H9 (cell line): ENCODE measurements around the gene CAVIN2. TPM values are rescaled to one million over a fixed set of nuclear protein-coding genes. Genes with fewer than 3 reads are reported as not detected.

Experiments
- DNase-seq: peaks from one replicate; pipeline ENCODE4 v3.0.0-alpha.2; 2017
- H2AFZ ChIP-seq: one replicate; pipeline ENCODE4 v1.6.1; 2013; ENCODE audit warnings: mild to moderate bottlenecking, low read length, control low read depth, moderate library complexity
- H2AK5ac ChIP-seq: 2 replicates; pipeline ENCODE4 v1.6.1; 2013; ENCODE audit warnings: low read length, control low read depth, mixed read lengths; ENCODE audit not compliant: insufficient read length
- H2BK120ac ChIP-seq: one replicate; pipeline ENCODE4 v1.6.1; 2013; ENCODE audit warnings: low read depth, mild to moderate bottlenecking, low read length, control low read depth, inconsistent platforms; ENCODE audit not compliant: poor library complexity, severe bottlenecking
- H2BK12ac ChIP-seq: 2 replicates; pipeline ENCODE4 v1.6.1; 2013; ENCODE audit warnings: low read length, control low read depth, mixed read lengths, low read depth; ENCODE audit not compliant: insufficient read length
- H2BK15ac ChIP-seq: 2 replicates; pipeline ENCODE4 v1.6.1; 2013; ENCODE audit warnings: low read depth, low read length, control low read depth
- H2BK20ac ChIP-seq: one replicate; pipeline ENCODE4 v1.6.1; 2013; ENCODE audit warnings: low read depth, mild to moderate bottlenecking, low read length, control low read depth, inconsistent platforms; ENCODE audit not compliant: poor library complexity, severe bottlenecking
- H2BK5ac ChIP-seq: 2 replicates; pipeline ENCODE4 v1.6.1; 2013; ENCODE audit warnings: low read length, control low read depth, mixed read lengths; ENCODE audit not compliant: insufficient read length
- H3K14ac ChIP-seq: 2 replicates; pipeline ENCODE4 v1.6.1; 2013; ENCODE audit warnings: low read length, control low read depth; ENCODE audit not compliant: insufficient read depth
- H3K18ac ChIP-seq: 2 replicates; pipeline ENCODE4 v1.6.1; 2013; ENCODE audit warnings: low read depth, mild to moderate bottlenecking, mixed read lengths, low read length, control low read depth; ENCODE audit not compliant: insufficient read length
- H3K23ac ChIP-seq: 2 replicates; pipeline ENCODE4 v1.6.1; 2013; ENCODE audit warnings: low read length, control low read depth, mixed read lengths, low read depth; ENCODE audit not compliant: insufficient read length
- H3K23me2 ChIP-seq: 2 replicates; pipeline ENCODE4 v1.6.1; 2013; ENCODE audit warnings: low read depth, mild to moderate bottlenecking, mixed read lengths, low read length, control low read depth; ENCODE audit not compliant: insufficient read length, poor library complexity, severe bottlenecking
- H3K27ac ChIP-seq: 2 replicates; pipeline ENCODE4 v1.5.1; 2013; ENCODE audit warnings: low read length, control low read depth, mixed read lengths, low read depth; ENCODE audit not compliant: insufficient read length
- H3K27me3 ChIP-seq: 2 replicates; pipeline ENCODE4 v1.6.1; 2013; ENCODE audit warnings: low read length, control low read depth, inconsistent platforms; ENCODE audit not compliant: insufficient read depth
- H3K4ac ChIP-seq: 2 replicates; pipeline ENCODE4 v1.6.1; 2013; ENCODE audit warnings: low read depth, mild to moderate bottlenecking, control low read depth, inconsistent platforms, low read length, moderate library complexity
- H3K4me1 ChIP-seq: 2 replicates; pipeline ENCODE4 v1.6.1; 2013; ENCODE audit warnings: low read length, control low read depth, inconsistent platforms; ENCODE audit not compliant: insufficient read depth
- H3K4me2 ChIP-seq: 2 replicates; pipeline ENCODE4 v1.6.1; 2013; ENCODE audit warnings: low read length, control low read depth, mixed read lengths; ENCODE audit not compliant: insufficient read length, insufficient read depth
- H3K56ac ChIP-seq: 2 replicates; pipeline ENCODE4 v1.6.1; 2013; ENCODE audit warnings: low read depth, mild to moderate bottlenecking, mixed read lengths, low read length, control low read depth; ENCODE audit not compliant: insufficient read length
- H3K79me1 ChIP-seq: 2 replicates; pipeline ENCODE4 v1.6.1; 2013; ENCODE audit warnings: low read depth, mild to moderate bottlenecking, moderate library complexity, low read length, control low read depth, inconsistent platforms; ENCODE audit not compliant: insufficient read depth, poor library complexity, severe bottlenecking
- H3K79me2 ChIP-seq: 2 replicates; pipeline ENCODE4 v1.6.1; 2013; ENCODE audit warnings: low read length, control low read depth, inconsistent platforms; ENCODE audit not compliant: insufficient read depth
- H3K9ac ChIP-seq: 2 replicates; pipeline ENCODE4 v1.6.1; 2013; ENCODE audit warnings: low read length, control low read depth, mixed read lengths; ENCODE audit not compliant: insufficient read length; ENCODE audit errors: extremely low read depth
- H3K9me3 ChIP-seq: one replicate; pipeline ENCODE4 v1.6.1; 2013; ENCODE audit warnings: low read depth, low read length, inconsistent platforms; ENCODE audit not compliant: control insufficient read depth
- H3T11ph ChIP-seq: one replicate; pipeline ENCODE4 v1.6.1; 2013; ENCODE audit warnings: mild to moderate bottlenecking, low read length, control low read depth, inconsistent platforms
- H4K20me1 ChIP-seq: one replicate; pipeline ENCODE4 v1.6.1; 2013; ENCODE audit not compliant: control insufficient read depth, insufficient read length, insufficient read depth
- H4K5ac ChIP-seq: 2 replicates; pipeline ENCODE4 v1.6.1; 2013; ENCODE audit warnings: low read depth, mild to moderate bottlenecking, mixed read lengths, low read length, control low read depth; ENCODE audit not compliant: insufficient read length
- H4K8ac ChIP-seq: replicated peaks from 2 replicates; pipeline ENCODE4 v1.6.1; 2013; ENCODE audit warnings: low read length, control low read depth, mixed read lengths, low read depth; ENCODE audit not compliant: insufficient read length
- H4K91ac ChIP-seq: 2 replicates; pipeline ENCODE4 v1.6.1; 2013; ENCODE audit warnings: low read depth, mild to moderate bottlenecking, moderate library complexity, mixed read lengths, low read length, control low read depth; ENCODE audit not compliant: insufficient read length
- H3K27ac Mint-ChIP-seq, 3 experiments: 2 replicates in 2 of 3; 3 replicates in 1 of 3; pipeline ENCODE4 v1.8.0; 2020 to 2021; ENCODE audit warnings: mixed read lengths in 3 of 3, mild to moderate bottlenecking in 1 of 3, moderate library complexity in 1 of 3
- H3K27me3 Mint-ChIP-seq: 2 replicates; pipeline ENCODE4 v1.8.0; 2021; ENCODE audit warnings: low read depth, mild to moderate bottlenecking, moderate library complexity, mixed read lengths
- H3K36me3 Mint-ChIP-seq, 3 experiments: 2 replicates in 2 of 3; 3 replicates in 1 of 3; pipeline ENCODE4 v1.8.0; 2020 to 2021; ENCODE audit warnings: low read depth in 3 of 3, mixed read lengths in 3 of 3; ENCODE audit not compliant: insufficient read depth in 1 of 3
- H3K4me1 Mint-ChIP-seq, 2 experiments: 2 replicates each; pipeline ENCODE4 v1.8.0; 2020; ENCODE audit warnings: mixed read lengths in 2 of 2
- H3K4me3 Mint-ChIP-seq, 2 experiments: 2 replicates in 1 of 2; 3 replicates in 1 of 2; pipeline ENCODE4 v1.8.0; 2020 to 2021; ENCODE audit warnings: mild to moderate bottlenecking in 2 of 2, mixed read lengths in 2 of 2, moderate library complexity in 1 of 2
- H3K9me3 Mint-ChIP-seq, 2 experiments: 2 replicates in 1 of 2; 3 replicates in 1 of 2; pipeline ENCODE4 v1.8.0; 2020; ENCODE audit warnings: mild to moderate bottlenecking in 2 of 2, mixed read lengths in 2 of 2, moderate library complexity in 1 of 2
- CTCF ChIP-seq: fragments of 200-600 bp; sonication (generic); conservative IDR thresholded peaks from 3 replicates; pipeline ENCODE4 v1.8.0; 2021; ENCODE audit warnings: antibody characterized with exemption, mild to moderate bottlenecking
- WGBS: extraction: QIAGEN DNeasy Blood & Tissue Kit; methylation state at CpG from one replicate; pipeline ENCODE4 v1.1.7; 2013; ENCODE audit warnings: missing lambda C conversion rate, low lambda C conversion rate, mixed read lengths; ENCODE audit not compliant: insufficient read length; ENCODE audit errors: extremely low coverage; 5-methylcytosine and 5-hydroxymethylcytosine counted together
- total RNA-seq: library from RNA; stranded (reverse); gene quantifications from 2 replicates; pipeline ENCODE4 v1.2.1, GENCODE V29; 2021

Gene CAVIN2
- total RNA-seq, 1 experiment from 2014 or later: not detected

DNA sequence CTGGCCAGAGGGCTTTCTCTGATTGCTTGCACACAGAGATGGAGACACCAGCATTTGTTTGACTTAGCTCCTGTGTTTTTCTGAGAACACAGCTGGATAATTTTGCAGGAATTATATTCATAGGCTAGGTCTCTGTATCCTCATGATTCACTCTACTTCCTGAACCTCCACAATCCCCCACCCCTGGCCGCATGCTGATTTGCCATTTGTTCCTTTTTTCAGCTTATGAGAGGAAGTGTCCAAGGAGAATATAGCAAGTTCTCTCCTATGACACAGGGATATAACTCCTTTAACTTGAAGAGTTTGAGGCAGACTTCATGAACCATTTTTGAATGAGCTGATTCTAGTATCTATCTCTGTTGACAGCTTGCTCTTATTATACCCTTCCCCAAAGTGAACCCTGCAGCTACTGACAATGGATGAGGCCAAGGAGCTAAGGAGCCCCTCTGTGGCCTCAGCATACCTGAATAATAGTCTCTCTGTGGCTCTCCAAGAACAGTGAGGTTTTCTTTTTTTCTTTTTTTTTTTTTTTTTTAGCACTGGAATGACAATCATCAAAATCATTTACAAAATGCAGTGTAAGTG is 15.4 kb downstream of the CAVIN2 start:
- Histone ChIP-seq H2BK5ac (no peak overlapping the region), H3K14ac (no peak overlapping the region), H3K23ac (no peak overlapping the region), H2AFZ (no peak overlapping the region), H2AK5ac (no peak overlapping the region), H4K8ac (no peak overlapping the region), H3K4ac (no peak overlapping the region), H3K9me3 (no peaks in the 10 kb centered on the region), H3K23me2 (no peaks in the 10 kb centered on the region), H2BK20ac (no peak overlapping the region), H2BK120ac (no peak overlapping the region), H3K79me1 (no peaks in the 10 kb centered on the region), H3T11ph (no peak overlapping the region), H4K91ac (no peak overlapping the region), H4K5ac (no peak overlapping the region), H2BK15ac (no peak overlapping the region), H4K20me1 (no peaks in the 10 kb centered on the region), H3K18ac (no peak overlapping the region), H3K27me3 (no peaks in the 10 kb centered on the region), H3K56ac (no peak overlapping the region), H3K79me2 (no peaks in the 10 kb centered on the region), H3K9ac (no peak overlapping the region), H3K4me1 (no peaks in the 10 kb centered on the region), H3K4me2 (no peak overlapping the region), H2BK12ac (no peak overlapping the region), H3K27ac (no peak overlapping the region)
- no peak for TF ChIP-seq CTCF
- DNase-seq: no peak
- WGBS: no CpG with 5 or more reads among the region's 1 CpG
- Mint-ChIP-seq H3K36me3 (no peaks in the 10 kb centered on the region), H3K4me1 (peaks cover 29 to 32% of the 10 kb centered on the region in 2 experiments), H3K9me3 (0 out of 5 replicates have a peak, but pooled peaks cover 0 to 4% of the 10 kb centered on the region in 2 experiments), H3K4me3 (peak overlapping the region in 1 of 2 experiments; percentile 18; a peak in 1 of 5 replicates), H3K27me3 (no peaks in the 10 kb centered on the region), H3K27ac (peak overlapping the region in 1 of 3 experiments; percentile 83; a peak in 2 of 7 replicates)
